ENCODE data around the gene TMEM154.

- TF ChIP-seq CTCF (IDR thresholded peaks at IDR 0.05; ENCODE audit: low read depth, low read length) (no peak), EZH2phosphoT487 (IDR thresholded peaks at IDR 0.05; ENCODE audit: low read depth) (no peak)
Observed at GRCh38 chr4:152655272-152656129, 24.3 kb downstream of the TMEM154 start.
